ENCODE results near the gene RBM4.
"Not testable (repeated sequence)": the region's sequence is repeated elsewhere in the genome, so short reads cannot be mapped to it uniquely, and the experiment has no call there.

The RBM4 gene

GRCh38 chr11:66616379-66617154 is 21.9 kb upstream of the RBM4 start, which contains the start of gene RBM14:
RBM14 (plus strand) TSS chr11:66616630; CDS start chr11:66616721, 91 bp downstream.
- peak; percentile 89 to 97 (median 95) for DNase-seq (ENCODE audit: low read depth in 2 of 3, low spot score in 2 of 3)

- no peak for DNase-seq (ENCODE audit: low read depth in 2 of 3, low spot score in 2 of 3)
Measured at GRCh38 chr11:66617155-66617834, 21.2 kb upstream of the RBM4 start.

- DNase-seq (ENCODE audit: low read depth in 2 of 3, low spot score in 2 of 3), result no peak
Measured at GRCh38 chr11:66619080-66619554, 19.4 kb upstream of the RBM4 start.

GRCh38 chr11:66624450-66624849 is 14.1 kb upstream of the RBM4 start:
- no peak for DNase-seq (ENCODE audit: low read depth in 2 of 3, low spot score in 2 of 3)

- no peak for DNase-seq (ENCODE audit: low read depth in 2 of 3, low spot score in 2 of 3)
Measured at GRCh38 chr11:66625041-66625751, 13.3 kb upstream of the RBM4 start.

- no peak for DNase-seq (ENCODE audit: low read depth in 2 of 3, low spot score in 2 of 3)
Measured at GRCh38 chr11:66625752-66626149, 12.8 kb upstream of the RBM4 start.

GRCh38 chr11:66626382-66626781 is 12.1 kb upstream of the RBM4 start:
- no peak for DNase-seq (ENCODE audit: low read depth in 2 of 3, low spot score in 2 of 3)

- DNase-seq (ENCODE audit: low read depth in 2 of 3, low spot score in 2 of 3), result no peak
Measured at GRCh38 chr11:66626926-66627325, 11.6 kb upstream of the RBM4 start.

- DNase-seq (ENCODE audit: low read depth in 2 of 3, low spot score in 2 of 3), result no peak
Measured at GRCh38 chr11:66628061-66628603, 10.4 kb upstream of the RBM4 start.

- DNase-seq (ENCODE audit: low read depth in 2 of 3, low spot score in 2 of 3), result no peak
Measured at GRCh38 chr11:66629356-66629755, 9.1 kb upstream of the RBM4 start.

GRCh38 chr11:66631883-66632282 is 6.6 kb upstream of the RBM4 start:
- DNase-seq (ENCODE audit: low read depth in 2 of 3, low spot score in 2 of 3), result no peak

- no peak for DNase-seq (ENCODE audit: low read depth in 2 of 3, low spot score in 2 of 3)
Measured at GRCh38 chr11:66632952-66633351, 5.6 kb upstream of the RBM4 start.

GRCh38 chr11:66636411-66636810 is 2.1 kb upstream of the RBM4 start:
- no peak for DNase-seq (ENCODE audit: low read depth in 2 of 3, low spot score in 2 of 3)

- DNase-seq (ENCODE audit: low read depth in 2 of 3, low spot score in 2 of 3), result no peak
Measured at GRCh38 chr11:66637557-66638176, 836 bp upstream of the RBM4 start.

- DNase-seq (ENCODE audit: low read depth in 2 of 3, low spot score in 2 of 3), result no peak
Measured at GRCh38 chr11:66639066-66639813, 737 bp downstream of the RBM4 start.

GRCh38 chr11:66639814-66640340 is 1.4 kb downstream of the RBM4 start:
- DNase-seq (ENCODE audit: low read depth in 2 of 3, low spot score in 2 of 3), result not testable (repeated sequence)

- DNase-seq (ENCODE audit: low read depth in 2 of 3, low spot score in 2 of 3), result no peak
Measured at GRCh38 chr11:66641834-66642233, 3.3 kb downstream of the RBM4 start.

GRCh38 chr11:66643745-66644437 is 5.4 kb downstream of the RBM4 start:
- DNase-seq (ENCODE audit: low read depth in 2 of 3, low spot score in 2 of 3), result no peak

GRCh38 chr11:66646828-66647227 is 8.3 kb downstream of the RBM4 start:
- no peak for DNase-seq (ENCODE audit: low read depth in 2 of 3, low spot score in 2 of 3)

All from activated CD8-positive, alpha-beta memory T cell treated with anti-CD3 and anti-CD28 coated beads for 48 hours (primary cell).